Mesendoderm (in vitro differentiated cells): ENCODE data around the gene USP11.

Experiments
- DNase-seq: peaks from one replicate; pipeline ENCODE4 v3.0.0; 2013
- H2AK5ac ChIP-seq: 2 replicates; pipeline ENCODE4 v1.6.1; 2013; ENCODE audit warnings: low read length, inconsistent platforms
- H2BK120ac ChIP-seq: 2 replicates; pipeline ENCODE4 v1.6.1; 2013; ENCODE audit warnings: low read depth, mild to moderate bottlenecking, low read length, moderate library complexity, mixed read lengths
- H2BK15ac ChIP-seq: replicated peaks from 2 replicates; pipeline ENCODE4 v1.6.1; 2013; ENCODE audit warnings: low read depth, mild to moderate bottlenecking, moderate library complexity
- H2BK5ac ChIP-seq: 2 replicates; pipeline ENCODE4 v1.6.1; 2013; ENCODE audit warnings: low read length, inconsistent platforms
- H3K18ac ChIP-seq: 2 replicates; pipeline ENCODE4 v1.6.1; 2013; ENCODE audit warnings: mild to moderate bottlenecking, low read length, mixed read lengths
- H3K23ac ChIP-seq: one replicate; pipeline ENCODE4 v1.6.1; 2013; ENCODE audit warnings: low read length
- H3K27ac ChIP-seq: 2 replicates; pipeline ENCODE4 v1.5.1; 2013; ENCODE audit warnings: low read depth, mild to moderate bottlenecking, inconsistent platforms, low read length, moderate library complexity
- H3K27me3 ChIP-seq: 2 replicates; pipeline ENCODE4 v1.6.1; 2013; ENCODE audit warnings: low read length, control low read depth, mild to moderate bottlenecking, inconsistent platforms; ENCODE audit not compliant: insufficient read depth, poor library complexity
- H3K36me3 ChIP-seq: 2 replicates; pipeline ENCODE4 v1.6.1; 2013; ENCODE audit warnings: low read length, inconsistent platforms; ENCODE audit not compliant: control insufficient read depth, insufficient read depth
- H3K4ac ChIP-seq: one replicate; pipeline ENCODE4 v1.6.1; 2013; ENCODE audit warnings: low read depth, mild to moderate bottlenecking, low read length, moderate library complexity
- H3K4me1 ChIP-seq: 2 replicates; pipeline ENCODE4 v1.6.1; 2013; ENCODE audit warnings: low read depth, low read length, inconsistent platforms; ENCODE audit not compliant: control insufficient read depth
- H3K4me2 ChIP-seq: 2 replicates; pipeline ENCODE4 v1.6.1; 2013; ENCODE audit warnings: low read length
- H3K4me3 ChIP-seq: 2 replicates; pipeline ENCODE4 v1.5.1; 2013; ENCODE audit warnings: mild to moderate bottlenecking, low read length
- H3K56ac ChIP-seq: one replicate; pipeline ENCODE4 v1.6.1; 2013; ENCODE audit warnings: low read length
- H3K79me1 ChIP-seq: 2 replicates; pipeline ENCODE4 v1.6.1; 2013; ENCODE audit warnings: low read length, inconsistent platforms
- H3K79me2 ChIP-seq: 2 replicates; pipeline ENCODE4 v1.6.1; 2013; ENCODE audit warnings: mild to moderate bottlenecking, low read length; ENCODE audit not compliant: control insufficient read depth, insufficient read depth
- H3K9ac ChIP-seq: 2 replicates; pipeline ENCODE4 v1.6.1; 2013; ENCODE audit warnings: low read length, inconsistent platforms
- H4K5ac ChIP-seq: one replicate; pipeline ENCODE4 v1.6.1; 2013; ENCODE audit warnings: low read length
- H4K8ac ChIP-seq: one replicate; pipeline ENCODE4 v1.6.1; 2013; ENCODE audit warnings: low read depth, mild to moderate bottlenecking, control low read depth, low read length, moderate library complexity
- WGBS: extraction: QIAGEN DNeasy Blood & Tissue Kit; methylation state at CpG from one replicate; pipeline ENCODE4 v1.1.7; 2013; ENCODE audit warnings: low lambda C conversion rate, missing lambda C conversion rate; ENCODE audit not compliant: insufficient coverage; ENCODE audit errors: extremely low coverage; 5-methylcytosine and 5-hydroxymethylcytosine counted together

USP11 gene

GRCh38 chrX:47199286-47199685 lies 33.5 kb upstream of the USP11 start:
- WGBS = no CpG with 5 or more reads among the region's 10 CpGs
- Histone ChIP-seq H3K4me2 (no peak overlapping the region), H3K36me3 (peaks cover 18% of the 10 kb centered on the region)

GRCh38 chrX:47200385-47201150 lies 32.2 kb upstream of the USP11 start:
- Histone ChIP-seq H3K27ac (no peak overlapping the region), H3K4ac (no peak overlapping the region), H4K8ac (no peak overlapping the region), H2BK15ac (no peak overlapping the region), H3K23ac (no peak overlapping the region), H2BK120ac (no peak overlapping the region), H2BK5ac (no peak overlapping the region), H3K4me2 (no peak overlapping the region), H3K4me3 (no peak overlapping the region), H3K9ac (no peak overlapping the region), H4K5ac (no peak overlapping the region), H3K18ac (no peak overlapping the region), H3K36me3 (peaks cover 21% of the 10 kb centered on the region), H3K4me1 (peaks cover 10% of the 10 kb centered on the region), H3K79me1 (peaks cover 3% of the 10 kb centered on the region), H2AK5ac (no peak overlapping the region), H3K27me3 (no peaks in the 10 kb centered on the region), H3K56ac (no peak overlapping the region), H3K79me2 (peaks cover 29% of the 10 kb centered on the region)
- DNase-seq = peak; percentile 65
- no CpG with 5 or more reads among the region's 9 CpGs for WGBS

More at GRCh38 chrX:47199286-47199685, 33.5 kb upstream of the USP11 start:
- H2BK5ac ChIP-seq = no peak overlapping the region
- DNase-seq = no peak
- H3K18ac ChIP-seq = no peak overlapping the region
- H3K23ac ChIP-seq = no peak overlapping the region
- no peaks in the 10 kb centered on the region for H3K27me3 ChIP-seq
- peaks cover 10% of the 10 kb centered on the region for H3K4me1 ChIP-seq
- H3K79me1 ChIP-seq = peaks cover 3% of the 10 kb centered on the region
- H3K27ac ChIP-seq = no peak overlapping the region
- H4K5ac ChIP-seq = no peak overlapping the region
- no peak overlapping the region for H3K4me3 ChIP-seq
- H3K4ac ChIP-seq = no peak overlapping the region
- H3K79me2 ChIP-seq = peaks cover 40% of the 10 kb centered on the region
- no peak overlapping the region for H2BK120ac ChIP-seq
- no peak overlapping the region for H2BK15ac ChIP-seq
- H3K56ac ChIP-seq = no peak overlapping the region
- no peak overlapping the region for H2AK5ac ChIP-seq
- no peak overlapping the region for H3K9ac ChIP-seq
- H4K8ac ChIP-seq = no peak overlapping the region

DNA sequence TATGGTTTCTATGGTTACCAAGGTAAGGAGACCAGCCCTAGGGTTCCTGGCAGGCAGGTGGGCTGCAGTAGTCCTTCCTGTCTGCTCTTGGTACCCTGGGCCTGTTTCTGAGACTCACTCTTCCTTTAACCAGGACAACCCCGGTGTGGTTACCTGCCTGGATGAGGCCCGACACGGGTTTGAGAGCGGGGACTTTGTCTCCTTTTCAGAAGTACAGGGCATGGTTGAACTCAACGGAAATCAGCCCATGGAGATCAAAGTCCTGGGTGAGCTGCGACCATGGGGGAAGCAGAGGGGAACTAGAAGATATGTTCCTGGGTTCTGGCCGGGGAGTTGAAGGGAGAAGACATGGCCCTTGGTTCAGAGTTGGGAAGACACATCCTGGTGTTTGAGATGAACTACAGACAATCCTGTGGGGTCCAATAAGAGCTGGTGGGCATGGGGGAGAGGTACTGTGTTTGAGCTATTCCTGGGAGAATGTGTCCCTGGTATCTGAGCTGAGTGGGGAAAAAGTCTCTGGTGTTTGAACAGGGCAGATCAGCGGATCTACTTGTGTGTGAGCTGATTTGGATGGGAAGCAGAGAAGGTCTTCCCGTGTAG lies 31.4 kb upstream of the USP11 start:
- H3K4ac ChIP-seq = no peak overlapping the region
- peaks cover 3% of the 10 kb centered on the region for H3K79me1 ChIP-seq
- no peak overlapping the region for H2AK5ac ChIP-seq
- peaks cover 25% of the 10 kb centered on the region for H3K36me3 ChIP-seq
- H2BK120ac ChIP-seq = no peak overlapping the region
- peaks cover 7% of the 10 kb centered on the region for H3K4me1 ChIP-seq
- H2BK5ac ChIP-seq = no peak overlapping the region
- no peak overlapping the region for H3K4me2 ChIP-seq
- H2BK15ac ChIP-seq = no peak overlapping the region
- no peak for DNase-seq
- WGBS = no CpG with 5 or more reads among the region's 9 CpGs
- H4K5ac ChIP-seq = no peak overlapping the region
- peaks cover 20% of the 10 kb centered on the region for H3K79me2 ChIP-seq
- H3K18ac ChIP-seq = no peak overlapping the region
- no peaks in the 10 kb centered on the region for H3K27me3 ChIP-seq
- no peak overlapping the region for H3K27ac ChIP-seq
- no peak overlapping the region for H4K8ac ChIP-seq
- H3K4me3 ChIP-seq = no peak overlapping the region
- H3K9ac ChIP-seq = no peak overlapping the region
- no peak overlapping the region for H3K56ac ChIP-seq
- H3K23ac ChIP-seq = no peak overlapping the region

- H3K18ac ChIP-seq = no peak overlapping the region
- H2BK15ac ChIP-seq = no peak overlapping the region
- H2BK120ac ChIP-seq = no peak overlapping the region
- peaks cover 13% of the 10 kb centered on the region for H3K79me2 ChIP-seq
- H3K36me3 ChIP-seq = peaks cover 28% of the 10 kb centered on the region
- H3K79me1 ChIP-seq = peaks cover 3% of the 10 kb centered on the region
- no peak overlapping the region for H2BK5ac ChIP-seq
- H3K4ac ChIP-seq = no peak overlapping the region
- DNase-seq = no peak
- H2AK5ac ChIP-seq = no peak overlapping the region
- no peak overlapping the region for H3K27ac ChIP-seq
- WGBS = no CpG with 5 or more reads among the region's 11 CpGs
- H3K4me3 ChIP-seq = no peak overlapping the region
- no peak overlapping the region for H3K4me2 ChIP-seq
- H4K8ac ChIP-seq = no peak overlapping the region
- H4K5ac ChIP-seq = no peak overlapping the region
- H3K23ac ChIP-seq = no peak overlapping the region
- H3K4me1 ChIP-seq = peaks cover 2% of the 10 kb centered on the region
- no peak overlapping the region for H3K9ac ChIP-seq
- H3K27me3 ChIP-seq = no peaks in the 10 kb centered on the region
- H3K56ac ChIP-seq = no peak overlapping the region
These were observed 30.5 kb upstream of the USP11 start for GRCh38 chrX:47202316-47202715.

GRCh38 chrX:47202877-47203276 lies 29.9 kb upstream of the USP11 start:
- Histone ChIP-seq H3K36me3 (peaks cover 28% of the 10 kb centered on the region), H3K18ac (no peak overlapping the region), H2BK15ac (no peak overlapping the region), H3K27me3 (no peaks in the 10 kb centered on the region), H3K27ac (no peak overlapping the region), H3K4me3 (no peak overlapping the region), H3K4me2 (no peak overlapping the region), H3K79me1 (peaks cover 3% of the 10 kb centered on the region), H4K5ac (no peak overlapping the region), H3K23ac (no peak overlapping the region), H2BK120ac (no peak overlapping the region), H3K4ac (no peak overlapping the region), H3K4me1 (no peaks in the 10 kb centered on the region), H2AK5ac (no peak overlapping the region), H3K9ac (no peak overlapping the region), H4K8ac (no peak overlapping the region), H3K79me2 (peaks cover 8% of the 10 kb centered on the region), H3K56ac (no peak overlapping the region), H2BK5ac (no peak overlapping the region)
- no peak for DNase-seq
- no CpG with 5 or more reads among the region's 4 CpGs for WGBS
